Prostate gland (tissue), 2 donors: Measurements from ENCODE around the gene SPACDR. TPM values are rescaled to one million over a fixed set of nuclear protein-coding genes. Genes with fewer than 3 reads are reported as not detected.

ENCODE experiments used
- DNase-seq: peaks from one replicate; pipeline ENCODE4 v3.0.0-alpha.2; 2019; ENCODE audit warnings: low spot score
- H3K27ac ChIP-seq, 2 donors: fragments of 200-600 bp; sonication (generic); 2 replicates each; pipeline ENCODE4 v1.5.1; 2017 to 2019
- H3K27me3 ChIP-seq: fragments of 200-600 bp; sonication (generic); replicated peaks from 2 replicates; pipeline ENCODE4 v1.5.1; 2019; ENCODE audit not compliant: insufficient read depth
- H3K36me3 ChIP-seq, 2 donors: fragments of 200-600 bp; sonication (generic); 1 replicate in 1 of 2; 2 replicates in 1 of 2; pipeline versions ENCODE4 v1.5.1 to v1.8.1; 2017 to 2019
- H3K4me1 ChIP-seq: fragments of 200-600 bp; sonication (generic); replicated peaks from 2 replicates; pipeline ENCODE4 v1.5.1; 2019
- H3K4me3 ChIP-seq, 2 donors: fragments of 200-600 bp; sonication (generic); 2 replicates each; pipeline ENCODE4 v1.5.1; 2017 to 2019
- H3K9me3 ChIP-seq: fragments of 200-600 bp; sonication (generic); 2 replicates; pipeline ENCODE4 v1.5.1; 2017
- POLR2A ChIP-seq: fragments of 450-650 bp; IDR thresholded peaks from one replicate; pipeline ENCODE4 v1.6.1; 2016; ENCODE audit warnings: antibody characterized with exemption, mild to moderate bottlenecking
- POLR2AphosphoS5 ChIP-seq: sonication (generic); formaldehyde crosslinking; IDR thresholded peaks from one replicate; pipeline ENCODE4 v1.6.1; 2017; ENCODE audit warnings: antibody characterized with exemption
- WGBS: methylation state at CpG from one replicate; pipeline ENCODE4 v1.1.5; 2018; 5-methylcytosine and 5-hydroxymethylcytosine counted together
- intact Hi-C: fragments of 100-400 bp; cut with DNase I; formaldehyde crosslinking; loops from one replicate; pipeline ENCODE4 v1.14.2; 2022
- total RNA-seq, 2 donors: library from RNA; depleted of rRNA; stranded (reverse); fragments of >200 nt; gene quantifications; one replicate each; pipeline ENCODE4 v1.1.0, GENCODE V29; 2016
- TF ChIP-seq, protein P1 (sequence below), 4 experiments: fragments of 200-600 bp in 2 of 4; fragments of 450-650 bp in 2 of 4; sonication (generic) in 2 of 4; IDR thresholded peaks; 1 replicate in 3 of 4; 2 replicates in 1 of 4; pipeline ENCODE4 v1.5.1; 2016 to 2019; ENCODE audit warnings: antibody characterized with exemption in 4 of 4, mild to moderate bottlenecking in 2 of 4, moderate library complexity in 2 of 4

Gene SPACDR
- total RNA-seq, 2 donors from 2014 or later = 11.9 TPM; not detected in 1

DNA sequence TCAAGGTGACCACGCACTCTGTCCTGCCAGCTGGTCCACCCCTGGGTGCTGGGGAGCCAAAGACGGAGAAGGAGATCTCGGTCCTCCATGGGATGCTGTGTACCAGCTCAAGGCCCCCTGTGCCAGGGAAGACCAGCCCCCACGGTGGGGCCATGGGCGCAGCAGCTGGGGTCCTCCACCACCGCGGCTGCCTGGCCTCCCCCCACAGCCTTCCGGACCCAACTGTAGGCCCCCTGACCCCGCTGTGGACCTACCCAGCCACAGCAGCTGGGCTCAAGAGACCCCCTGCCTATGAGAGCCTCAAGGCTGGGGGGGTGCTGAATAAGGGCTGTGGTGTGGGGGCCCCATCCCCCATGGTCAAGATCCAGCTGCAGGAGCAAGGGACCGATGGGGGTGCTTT, 25.1 kb upstream of the SPACDR start:
- no peaks in the 10 kb centered on the region for H3K36me3 ChIP-seq
- no peak for DNase-seq
- no peak overlapping the region for H3K27ac ChIP-seq
- no peaks in the 10 kb centered on the region for H3K27me3 ChIP-seq
- H3K4me3 ChIP-seq = no peak overlapping the region
- intact Hi-C loops = no loop called here
- H3K9me3 ChIP-seq = no peaks in the 10 kb centered on the region
- H3K4me1 ChIP-seq = no peaks in the 10 kb centered on the region
- TF ChIP-seq POLR2A (no peak), POLR2AphosphoS5 (no peak)
- TF ChIP-seq, protein P1, sequence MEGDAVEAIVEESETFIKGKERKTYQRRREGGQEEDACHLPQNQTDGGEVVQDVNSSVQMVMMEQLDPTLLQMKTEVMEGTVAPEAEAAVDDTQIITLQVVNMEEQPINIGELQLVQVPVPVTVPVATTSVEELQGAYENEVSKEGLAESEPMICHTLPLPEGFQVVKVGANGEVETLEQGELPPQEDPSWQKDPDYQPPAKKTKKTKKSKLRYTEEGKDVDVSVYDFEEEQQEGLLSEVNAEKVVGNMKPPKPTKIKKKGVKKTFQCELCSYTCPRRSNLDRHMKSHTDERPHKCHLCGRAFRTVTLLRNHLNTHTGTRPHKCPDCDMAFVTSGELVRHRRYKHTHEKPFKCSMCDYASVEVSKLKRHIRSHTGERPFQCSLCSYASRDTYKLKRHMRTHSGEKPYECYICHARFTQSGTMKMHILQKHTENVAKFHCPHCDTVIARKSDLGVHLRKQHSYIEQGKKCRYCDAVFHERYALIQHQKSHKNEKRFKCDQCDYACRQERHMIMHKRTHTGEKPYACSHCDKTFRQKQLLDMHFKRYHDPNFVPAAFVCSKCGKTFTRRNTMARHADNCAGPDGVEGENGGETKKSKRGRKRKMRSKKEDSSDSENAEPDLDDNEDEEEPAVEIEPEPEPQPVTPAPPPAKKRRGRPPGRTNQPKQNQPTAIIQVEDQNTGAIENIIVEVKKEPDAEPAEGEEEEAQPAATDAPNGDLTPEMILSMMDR (IDR thresholded peaks at IDR 0.05) = no peak
- WGBS = 68% methylated on average over 10 of the region's 10 CpGs

GRCh38 chr7:100488333-100489095, 24.5 kb upstream of the SPACDR start:
- Histone ChIP-seq H3K4me3 (no peak overlapping the region), H3K27ac (no peak overlapping the region), H3K27me3 (no peaks in the 10 kb centered on the region), H3K36me3 (no peaks in the 10 kb centered on the region), H3K9me3 (no peaks in the 10 kb centered on the region), H3K4me1 (no peaks in the 10 kb centered on the region)
- intact Hi-C loops = no loop called here
- DNase-seq = no peak
- whole genome bisulfite sequencing = 92% methylated on average over 42 of the region's 44 CpGs
- no peak for TF ChIP-seq POLR2A
- no peak for TF ChIP-seq POLR2AphosphoS5
- TF ChIP-seq, protein P1 (IDR thresholded peaks at IDR 0.05) = no peak

- intact Hi-C loops = no loop called here
- no peak for DNase-seq
- TF ChIP-seq, protein P1 (IDR thresholded peaks at IDR 0.05) = no peak
- TF ChIP-seq POLR2AphosphoS5 = no peak
- no peak for TF ChIP-seq POLR2A
- peaks cover 9% of the 10 kb centered on the region for H3K4me1 ChIP-seq
- H3K9me3 ChIP-seq = no peaks in the 10 kb centered on the region
- H3K27ac ChIP-seq = no peak overlapping the region
- no peaks in the 10 kb centered on the region for H3K27me3 ChIP-seq
- H3K4me3 ChIP-seq = no peak overlapping the region
- H3K36me3 ChIP-seq = no peaks in the 10 kb centered on the region
- 88% methylated on average over 30 of the region's 30 CpGs for WGBS
Observed at GRCh38 chr7:100486753-100487446, 22.8 kb upstream of the SPACDR start.

- no peaks in the 10 kb centered on the region for H3K36me3 ChIP-seq
- no peak for TF ChIP-seq POLR2A
- H3K4me3 ChIP-seq = no peak overlapping the region
- H3K27ac ChIP-seq = no peak overlapping the region
- intact Hi-C loops = no loop called here
- peaks cover 9% of the 10 kb centered on the region for H3K4me1 ChIP-seq
- H3K9me3 ChIP-seq = no peaks in the 10 kb centered on the region
- H3K27me3 ChIP-seq = no peaks in the 10 kb centered on the region
- no peak for DNase-seq
- WGBS = 96% methylated on average over 5 of the region's 5 CpGs
Observed at GRCh38 chr7:100486111-100486636, 22.1 kb upstream of the SPACDR start.

DNA sequence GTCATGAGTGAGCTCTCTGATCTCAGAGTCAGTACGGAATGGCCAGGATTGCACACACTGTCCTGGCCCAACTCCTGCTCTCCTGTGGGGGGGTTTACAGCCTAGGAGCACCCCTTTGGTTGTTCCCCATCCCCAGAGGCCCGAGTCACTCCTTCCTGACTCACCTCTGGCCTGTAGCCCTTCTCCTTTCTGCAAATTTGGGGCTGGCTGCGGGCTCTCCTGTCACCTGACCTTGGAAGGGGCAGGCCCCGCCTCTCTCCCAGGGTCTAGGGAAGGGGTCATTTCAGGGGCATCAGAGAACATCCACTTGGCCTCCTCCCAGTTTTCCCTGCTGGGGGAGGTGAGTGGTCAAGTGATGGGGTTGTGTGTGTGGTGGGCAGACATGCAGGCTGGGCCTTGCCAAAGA, 21.4 kb upstream of the SPACDR start:
- Histone ChIP-seq H3K27ac (no peak overlapping the region), H3K27me3 (no peaks in the 10 kb centered on the region), H3K4me1 (peaks cover 9% of the 10 kb centered on the region), H3K9me3 (no peaks in the 10 kb centered on the region), H3K4me3 (no peak overlapping the region), H3K36me3 (no peaks in the 10 kb centered on the region)
- 73% methylated on average over 4 of the region's 4 CpGs for WGBS
- TF ChIP-seq POLR2AphosphoS5 = no peak
- TF ChIP-seq, protein P1 (IDR thresholded peaks at IDR 0.05) = no peak
- no peak for DNase-seq
- intact Hi-C loops = no loop called here
